A549 (cell line): ENCODE data around the gene CDKN2D. TPM values are rescaled to one million over a fixed set of nuclear protein-coding genes. Genes with fewer than 3 reads are reported as not detected.

Source experiments
- ATAC-seq, 2 experiments: fragments of 200-7000 bp in 1 of 2; fragments of >200 bp in 1 of 2; cut with Nextera tagmentation in 1 of 2; cut with Tn5 transposase in 1 of 2; 3 replicates each; pipeline versions ENCODE4 v1.8.0 to v1.9.1; 2018 to 2020; ENCODE audit warnings: mild to moderate bottlenecking in 1 of 2, moderate library complexity in 1 of 2
- CTCF ChIA-PET: fragments of 300-600 bp; sonication (Branson Sonifier 250); formaldehyde crosslinking; extraction: SDS; loops from one replicate; lab custom pipeline; 2021; ENCODE audit warnings: antibody characterized with exemption, inconsistent platforms; lab: Yijun Ruan, JAX
- POLR2A ChIA-PET: fragments of 350-600 bp; formaldehyde crosslinking; extraction: SDS; loops from one replicate; lab custom pipeline; 2021; ENCODE audit warnings: antibody characterized with exemption, inconsistent platforms; lab: Yijun Ruan, JAX
- DNase-seq, 2 experiments: peaks; one replicate each; pipeline versions ENCODE4 v3.0.0 to v3.0.0-alpha.2; 2011 to 2016; ENCODE audit warnings: low read depth in 1 of 2, low spot score in 1 of 2
- FAIRE-seq: peaks from 2 replicates; lab custom pipeline; 2011; peaks lifted over from hg19 to GRCh38; lab: Jason Lieb, UNC
- H3K27ac ChIP-seq, 2 experiments: fragments of >200 bp; sonication (Bioruptor Twin); formaldehyde crosslinking; 3 replicates each; pipeline ENCODE4 v1.5.1; 2016 to 2017
- H3K4me1 ChIP-seq: fragments of >200 bp; sonication (Bioruptor Twin); formaldehyde crosslinking; 3 replicates; pipeline ENCODE4 v1.6.1; 2016
- H3K4me2 ChIP-seq: fragments of >200 bp; sonication (Bioruptor Twin); formaldehyde crosslinking; 3 replicates; pipeline ENCODE4 v1.6.1; 2016
- H3K4me3 ChIP-seq: fragments of >200 bp; sonication (Bioruptor Twin); formaldehyde crosslinking; 3 replicates; pipeline ENCODE4 v1.5.1; 2016
- H3K9me3 ChIP-seq: fragments of >200 bp; sonication (Bioruptor Twin); formaldehyde crosslinking; 3 replicates; pipeline ENCODE4 v1.6.1; 2016
- ATOH8 ChIP-seq: fragments of 250-450 bp; sonication (Bioruptor Pico); IDR thresholded peaks from 2 replicates; pipeline ENCODE4 v1.5.0; 2020; ENCODE audit warnings: low read depth, mild to moderate bottlenecking, moderate library complexity
- BHLHE40 ChIP-seq: IDR thresholded peaks from 2 replicates; pipeline ENCODE4 v1.6.1; 2012; ENCODE audit warnings: low read depth, low read length, inconsistent platforms
- CBX2 ChIP-seq: fragments of 200-600 bp; sonication (generic); IDR thresholded peaks from 2 replicates; pipeline ENCODE4 v1.6.1; 2016; ENCODE audit warnings: low read depth, mild to moderate bottlenecking, borderline replicate concordance
- CEBPB ChIP-seq, 2 experiments: fragments of >200 bp in 1 of 2; sonication (Bioruptor Twin) in 1 of 2; formaldehyde crosslinking in 1 of 2; IDR thresholded peaks; 2 replicates each; pipeline ENCODE4 v1.6.1; 2012 to 2016
- CHD2 ChIP-seq: fragments of 150-350 bp; IDR thresholded peaks from 2 replicates; pipeline ENCODE4 v1.6.1; 2014; ENCODE audit warnings: low read length; ENCODE audit not compliant: partially characterized antibody
- CHD4 ChIP-seq: fragments of 200-600 bp; sonication (generic); IDR thresholded peaks from 2 replicates; pipeline ENCODE4 v1.6.1; 2016; ENCODE audit warnings: antibody characterized with exemption, mild to moderate bottlenecking, borderline replicate concordance
- CTCF ChIP-seq: fragments of >200 bp; sonication (Bioruptor Twin); formaldehyde crosslinking; IDR thresholded peaks from 3 replicates; pipeline ENCODE4 v1.5.1; 2016
- EHMT2 ChIP-seq: fragments of 200-600 bp; sonication (generic); IDR thresholded peaks from 2 replicates; pipeline ENCODE4 v1.6.1; 2016; ENCODE audit warnings: antibody characterized with exemption, low read depth, mild to moderate bottlenecking, moderate library complexity
- FOSL2 ChIP-seq, 2 experiments: fragments of 450-650 bp in 1 of 2; fragments of >200 bp in 1 of 2; sonication (Bioruptor Twin) in 1 of 2; formaldehyde crosslinking; IDR thresholded peaks; 2 replicates each; pipeline versions ENCODE4 v1.5.0 to v1.6.1; 2016 to 2020; ENCODE audit warnings: mild to moderate bottlenecking in 1 of 2, moderate library complexity in 1 of 2
- FOXS1 ChIP-seq: fragments of 250-450 bp; sonication (Bioruptor Pico); IDR thresholded peaks from 2 replicates; pipeline ENCODE4 v1.5.0; 2020; ENCODE audit warnings: mild to moderate bottlenecking, moderate library complexity
- GATA3 ChIP-seq: IDR thresholded peaks from 2 replicates; pipeline ENCODE4 v1.6.1; 2012; ENCODE audit warnings: borderline replicate concordance
- HDAC2 ChIP-seq: fragments of 200-600 bp; sonication (generic); IDR thresholded peaks from 2 replicates; pipeline ENCODE4 v1.6.1; 2016
- HOXA7 ChIP-seq: fragments of 250-450 bp; sonication (Bioruptor Pico); IDR thresholded peaks from 2 replicates; pipeline ENCODE4 v1.5.0; 2020; ENCODE audit warnings: mild to moderate bottlenecking, moderate library complexity
- HOXB13 ChIP-seq: fragments of 250-450 bp; sonication (Bioruptor Pico); IDR thresholded peaks from 2 replicates; pipeline ENCODE4 v1.5.0; 2020; ENCODE audit warnings: low read depth, mild to moderate bottlenecking, moderate library complexity
- HOXB5 ChIP-seq: fragments of 250-450 bp; sonication (Bioruptor Pico); IDR thresholded peaks from 2 replicates; pipeline ENCODE4 v1.5.0; 2020; ENCODE audit warnings: mild to moderate bottlenecking, moderate library complexity
- JUN ChIP-seq, 2 experiments: fragments of >200 bp; sonication (Bioruptor Twin); formaldehyde crosslinking; IDR thresholded peaks; 2 replicates in 1 of 2; 3 replicates in 1 of 2; pipeline ENCODE4 v1.6.1; 2016 to 2017
- JUNB ChIP-seq: fragments of >200 bp; sonication (Bioruptor Twin); formaldehyde crosslinking; IDR thresholded peaks from 2 replicates; pipeline ENCODE4 v1.6.1; 2016
- KDM1A ChIP-seq: fragments of 200-600 bp; sonication (generic); IDR thresholded peaks from 2 replicates; pipeline ENCODE4 v1.6.1; 2016; ENCODE audit warnings: low read depth, mild to moderate bottlenecking
- KDM5A ChIP-seq: fragments of 200-600 bp; sonication (generic); IDR thresholded peaks from 2 replicates; pipeline ENCODE4 v1.6.1; 2016; ENCODE audit warnings: antibody characterized with exemption, mild to moderate bottlenecking
- MAFK ChIP-seq: fragments of 450-650 bp; IDR thresholded peaks from 2 replicates; pipeline ENCODE4 v1.6.1; 2014; ENCODE audit not compliant: partially characterized antibody
- MAX ChIP-seq: IDR thresholded peaks from 2 replicates; pipeline ENCODE4 v1.6.1; 2012
- MAZ ChIP-seq: fragments of 150-350 bp; IDR thresholded peaks from 2 replicates; pipeline ENCODE4 v1.6.1; 2014; ENCODE audit warnings: antibody characterized with exemption, low read depth, low read length, borderline replicate concordance
- MYC ChIP-seq: IDR thresholded peaks from 2 replicates; pipeline ENCODE4 v1.6.1; 2012; ENCODE audit warnings: mild to moderate bottlenecking, inconsistent platforms, low read length, improper control_type of control experiment, borderline replicate concordance
- NFE2L2 ChIP-seq: fragments of 150-350 bp; conservative IDR thresholded peaks from 2 replicates; pipeline ENCODE4 v1.6.1; 2014; ENCODE audit warnings: low read length
- PHF8 ChIP-seq: fragments of 200-600 bp; sonication (generic); IDR thresholded peaks from 2 replicates; pipeline ENCODE4 v1.6.1; 2016; ENCODE audit warnings: low read depth, mild to moderate bottlenecking, antibody characterized with exemption, moderate library complexity, borderline replicate concordance
- POLR2AphosphoS2 ChIP-seq: conservative IDR thresholded peaks from 2 replicates; pipeline ENCODE4 v1.6.1; 2012; ENCODE audit warnings: low read length, improper control_type of control experiment, inconsistent platforms
- RAD21 ChIP-seq, 2 experiments: fragments of >200 bp in 1 of 2; sonication (Bioruptor Twin) in 1 of 2; formaldehyde crosslinking in 1 of 2; IDR thresholded peaks in 1 of 2; conservative IDR thresholded peaks in 1 of 2; 2 replicates in 1 of 2; 3 replicates in 1 of 2; pipeline ENCODE4 v1.6.1; 2012 to 2018; ENCODE audit warnings: inconsistent platforms in 1 of 2
- RARB ChIP-seq: fragments of 250-450 bp; sonication (Bioruptor Pico); IDR thresholded peaks from 2 replicates; pipeline ENCODE4 v1.8.0; 2021; ENCODE audit warnings: mild to moderate bottlenecking, moderate library complexity
- RCOR1 ChIP-seq: fragments of 150-350 bp; IDR thresholded peaks from 2 replicates; pipeline ENCODE4 v1.6.1; 2014; ENCODE audit warnings: antibody characterized with exemption, low read length, low read depth
- RNF2 ChIP-seq: fragments of 200-600 bp; sonication (generic); IDR thresholded peaks from 2 replicates; pipeline ENCODE4 v1.6.1; 2016; ENCODE audit warnings: low read depth, mild to moderate bottlenecking, antibody characterized with exemption, moderate library complexity, borderline replicate concordance
- SREBF2 ChIP-seq: fragments of 450-650 bp; IDR thresholded peaks from 2 replicates; pipeline ENCODE4 v1.6.1; 2014; ENCODE audit warnings: mild to moderate bottlenecking, moderate library complexity
- TFCP2L1 ChIP-seq: fragments of 250-450 bp; sonication (Bioruptor Pico); IDR thresholded peaks from 2 replicates; pipeline ENCODE4 v1.5.0; 2021; ENCODE audit warnings: mild to moderate bottlenecking
- USF2 ChIP-seq: fragments of 450-650 bp; IDR thresholded peaks from 2 replicates; pipeline ENCODE4 v1.6.1; 2014; ENCODE audit warnings: antibody characterized with exemption
- ZC3H11A ChIP-seq: fragments of 450-650 bp; IDR thresholded peaks from 2 replicates; pipeline ENCODE4 v1.6.1; 2014; ENCODE audit warnings: antibody characterized with exemption, mild to moderate bottlenecking
- ZFP36 ChIP-seq: fragments of 450-650 bp; IDR thresholded peaks from 2 replicates; pipeline ENCODE4 v1.6.1; 2014; ENCODE audit warnings: borderline replicate concordance; ENCODE audit not compliant: partially characterized antibody
- WGBS: methylation state at CpG from one replicate; pipeline ENCODE4 v1.1.6; 2017; ENCODE audit errors: missing lambda C conversion rate; 5-methylcytosine and 5-hydroxymethylcytosine counted together
- polyA plus RNA-seq, 4 experiments: library from polyadenylated mRNA; depleted of rRNA in 3 of 4; stranded (reverse); fragments of >200 nt; fragmentation: RNase III in 1 of 4; extraction: RNeasy Plus Mini Kit Qiagen cat#74134 plus additional on column Dnase treatment in 1 of 4; gene quantifications; 2 replicates in 3 of 4; 3 replicates in 1 of 4; pipeline ENCODE4 v1.2.3, GENCODE V29; 2011 to 2017

CDKN2D gene
- polyA plus RNA-seq, 2 of the 4 experiments (the other 2 are of a cell fraction) = 3.1 to 4.3 TPM

GRCh38 chr19:10582091-10582490, 13.3 kb upstream of the CDKN2D start (continued):
- TF ChIP-seq GATA3 (no peak), ZC3H11A (no peak)

GRCh38 chr19:10580979-10581631, 12.3 kb upstream of the CDKN2D start:
- peak overlapping the region in 1 of 2 experiments; percentile 53; a peak in 1 of 6 replicates for H3K27ac ChIP-seq
- 0 out of 3 replicates have a peak, but pooled peaks cover 5% of the 10 kb centered on the region for H3K4me1 ChIP-seq
- ChIA-PET CTCF (interaction anchor here (0.7 to 7.0 kb wide), 49 partner anchors 9 to 810 kb away, joined by 3 to 296 read pairs (median 5); partner anchors contain the start of genes CDC37, CDKN2D, KRI1 and QTRT1), POLR2A (interaction anchor here (1.9 kb wide), 1 partner anchor 63 kb away, joined by 9 read pairs; no protein-coding TSS in a partner anchor)
- WGBS = 9% methylated on average over 19 of the region's 31 CpGs
- FAIRE-seq (no peak), ATAC-seq (peak; percentile 66 to 71), DNase-seq (peak; percentile 56 to 91)
- H3K4me3 ChIP-seq = no peak overlapping the region
- peak overlapping the region; percentile 52; the same call in 2 of the 3 replicates for H3K4me2 ChIP-seq
- no peaks in the 10 kb centered on the region for H3K9me3 ChIP-seq
- TF ChIP-seq HOXA7 = no peak
- TF ChIP-seq KDM5A = no peak
- no peak for TF ChIP-seq MAZ
- TF ChIP-seq PHF8 = no peak
- TF ChIP-seq JUNB = no peak
- no peak for TF ChIP-seq CHD4
- no peak for TF ChIP-seq NFE2L2
- TF ChIP-seq ATOH8 (CRISPR knock-in tag) = no peak
- no peak for TF ChIP-seq KDM1A
- TF ChIP-seq CTCF = peak; percentile 75
- peak; percentile 71; the same call in 1 of the 2 replicates for TF ChIP-seq MYC
- TF ChIP-seq TFCP2L1 (CRISPR knock-in tag) = no peak
- no peak for TF ChIP-seq JUN (IDR thresholded peaks at IDR 0.05)
- no peak for TF ChIP-seq FOXS1 (CRISPR knock-in tag)
- no peak for TF ChIP-seq EHMT2
- TF ChIP-seq ZC3H11A = no peak
- no peak for TF ChIP-seq HOXB13 (CRISPR knock-in tag)
- no peak for TF ChIP-seq POLR2AphosphoS2
- TF ChIP-seq MAFK = no peak
- no peak for TF ChIP-seq CHD2
- TF ChIP-seq ZFP36 = no peak
- no peak for TF ChIP-seq HOXB5 (CRISPR knock-in tag)
- TF ChIP-seq CBX2 = no peak
- no peak for TF ChIP-seq FOSL2 (IDR thresholded peaks at IDR 0.05)
- no peak for TF ChIP-seq FOSL2 (CRISPR knock-in tag; IDR thresholded peaks at IDR 0.05)
- no peak for TF ChIP-seq RCOR1
- no peak for TF ChIP-seq SREBF2
- no peak for TF ChIP-seq HDAC2
- peak; percentile 38; the same call in 1 of the 2 replicates for TF ChIP-seq USF2
- no peak for TF ChIP-seq BHLHE40
- TF ChIP-seq RAD21 (conservative IDR thresholded peaks at IDR 0.05 in 1 of 2, IDR thresholded peaks at IDR 0.05 in 1 of 2) = peak; percentile 87 to 93
- TF ChIP-seq GATA3 = no peak
- TF ChIP-seq RNF2 = no peak
- peak; percentile 80 for TF ChIP-seq MAX
- no peak for TF ChIP-seq CEBPB (IDR thresholded peaks at IDR 0.05)
- no peak for TF ChIP-seq RARB (CRISPR knock-in tag)
